IgD-negative memory B cell (primary cell): Measurements from ENCODE around the gene SPTBN1. TPM values are rescaled to one million over a fixed set of nuclear protein-coding genes. Genes with fewer than 3 reads are reported as not detected.

Experiments used
- H3K27ac Mint-ChIP-seq, 3 donors: one replicate each; pipeline ENCODE4 v1.8.0; 2020 to 2022; ENCODE audit warnings: mild to moderate bottlenecking in 3 of 3, mixed read lengths in 3 of 3, moderate library complexity in 1 of 3
- H3K27me3 Mint-ChIP-seq: one replicate; pipeline ENCODE4 v1.8.0; 2021; ENCODE audit warnings: mixed read lengths
- H3K36me3 Mint-ChIP-seq: one replicate; pipeline ENCODE4 v1.8.0; 2020; ENCODE audit warnings: mild to moderate bottlenecking, mixed read lengths
- H3K4me1 Mint-ChIP-seq, 3 donors: one replicate each; pipeline ENCODE4 v1.8.0; 2020 to 2022; ENCODE audit warnings: mixed read lengths in 3 of 3, mild to moderate bottlenecking in 1 of 3
- H3K4me3 Mint-ChIP-seq, 4 donors: one replicate each; pipeline ENCODE4 v1.8.0; 2020 to 2022; ENCODE audit warnings: mild to moderate bottlenecking in 4 of 4, mixed read lengths in 4 of 4, moderate library complexity in 3 of 4
- H3K9me3 Mint-ChIP-seq, 3 donors: one replicate each; pipeline ENCODE4 v1.8.0; 2020 to 2021; ENCODE audit warnings: mixed read lengths in 3 of 3, mild to moderate bottlenecking in 1 of 3
- polyA plus RNA-seq: library from polyadenylated mRNA; unstranded; fragments of 300-500 nt; fragmentation: Illumina TruSeq; gene quantifications from one replicate; pipeline ENCODE4 v1.2.3, GENCODE V29; 2021

SPTBN1 gene
- polyA plus RNA-seq, 1 donor from 2014 or later = 57.8 TPM

DNA sequence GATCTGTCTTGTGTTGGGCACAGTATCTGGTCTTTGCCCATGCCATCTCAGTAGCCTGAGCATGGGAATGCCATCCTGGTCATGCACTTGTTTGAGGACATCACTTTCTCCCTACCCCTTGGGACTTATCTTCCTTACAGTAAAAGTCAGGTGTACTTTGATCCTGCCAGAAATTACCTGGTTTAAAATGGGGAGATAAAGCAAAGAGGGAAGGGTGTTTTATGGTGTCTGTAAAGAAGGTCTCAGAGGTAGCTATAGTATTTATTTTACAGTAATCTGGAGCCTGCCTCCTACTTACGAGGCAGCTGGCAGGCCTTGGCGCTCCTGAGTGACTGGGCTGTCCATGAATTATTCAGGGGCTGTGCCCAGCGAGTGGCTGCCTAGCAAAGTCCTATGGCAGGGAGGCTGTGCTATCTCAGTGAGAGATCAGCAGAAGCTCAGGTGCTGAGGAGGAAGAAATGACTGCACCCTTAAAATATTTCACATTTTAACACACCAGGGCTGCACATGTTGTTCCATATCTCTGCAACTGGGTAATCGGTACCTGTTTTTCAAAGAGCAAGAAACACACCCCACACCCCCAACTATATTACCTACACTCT, 93.9 kb downstream of the SPTBN1 start:
- peaks cover 10 to 27% (median 18%) of the 10 kb centered on the region in 3 donors for H3K4me1 Mint-ChIP-seq
- H3K4me3 Mint-ChIP-seq = no peak overlapping the region
- no peaks in the 10 kb centered on the region for H3K27me3 Mint-ChIP-seq
- no peaks in the 10 kb centered on the region for H3K9me3 Mint-ChIP-seq
- no peak overlapping the region for H3K27ac Mint-ChIP-seq
- no peaks in the 10 kb centered on the region for H3K36me3 Mint-ChIP-seq

DNA sequence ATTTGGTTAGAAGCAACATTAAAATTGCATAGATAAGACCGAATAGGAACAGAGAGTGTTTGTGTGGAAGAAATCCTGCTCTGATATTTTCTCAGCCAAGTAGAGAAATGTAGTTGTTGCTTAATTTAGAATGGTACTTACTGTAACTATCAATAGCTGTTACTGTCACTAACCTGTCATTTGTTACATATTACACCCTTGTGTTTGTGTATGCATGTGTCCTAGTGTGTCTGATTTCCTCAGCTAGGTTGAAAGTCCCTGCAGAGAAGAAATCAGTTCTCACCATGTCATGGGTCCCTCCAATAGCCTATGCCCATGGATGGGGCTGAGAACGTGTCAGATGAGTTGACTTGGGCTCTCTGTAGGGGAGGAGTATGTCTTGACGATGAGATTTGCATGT, 94.4 kb downstream of the SPTBN1 start:
- H3K27me3 Mint-ChIP-seq = no peaks in the 10 kb centered on the region
- no peaks in the 10 kb centered on the region for H3K36me3 Mint-ChIP-seq
- no peak overlapping the region for H3K27ac Mint-ChIP-seq
- no peak overlapping the region for H3K4me3 Mint-ChIP-seq
- H3K9me3 Mint-ChIP-seq = no peaks in the 10 kb centered on the region
- H3K4me1 Mint-ChIP-seq = peaks cover 10 to 27% (median 18%) of the 10 kb centered on the region in 3 donors

DNA sequence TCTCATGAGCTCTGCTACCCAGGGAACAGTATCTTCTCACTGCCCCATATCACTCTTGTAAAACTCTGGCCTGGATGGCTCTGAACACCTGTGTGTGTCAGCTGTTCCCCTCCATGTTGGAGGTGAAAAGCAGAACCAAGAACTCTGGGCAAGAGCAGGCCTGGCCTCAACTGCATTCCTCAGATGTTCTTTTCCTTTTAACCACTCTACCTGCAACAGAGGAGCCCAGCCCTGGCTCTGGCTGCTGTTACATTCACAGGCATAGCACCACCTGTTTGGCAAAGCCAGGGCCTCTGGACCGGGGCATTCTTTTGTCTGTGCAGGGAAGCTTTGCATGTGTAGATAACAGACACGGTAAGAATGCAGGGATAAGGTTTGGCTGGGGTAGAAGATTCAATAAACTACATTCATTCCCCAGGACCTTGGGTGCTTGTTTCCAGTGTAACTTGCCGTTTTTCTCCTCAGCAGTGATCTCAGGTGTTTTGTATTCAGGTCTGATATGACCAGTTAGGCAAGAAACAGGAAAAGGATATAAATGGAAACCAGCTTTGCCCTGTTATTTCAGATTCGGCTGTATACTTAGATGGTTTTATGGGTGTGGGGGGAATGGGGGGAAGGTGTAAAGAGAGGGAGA, 95.1 kb downstream of the SPTBN1 start:
- Mint-ChIP-seq H3K4me3 (peak overlapping the region in 1 of 4 donors; percentile 49), H3K27ac (peak overlapping the region in 1 of 3 donors; percentile 2), H3K36me3 (no peaks in the 10 kb centered on the region), H3K4me1 (peaks cover 10 to 29% (median 19%) of the 10 kb centered on the region in 3 donors), H3K9me3 (no peaks in the 10 kb centered on the region), H3K27me3 (no peaks in the 10 kb centered on the region)

DNA sequence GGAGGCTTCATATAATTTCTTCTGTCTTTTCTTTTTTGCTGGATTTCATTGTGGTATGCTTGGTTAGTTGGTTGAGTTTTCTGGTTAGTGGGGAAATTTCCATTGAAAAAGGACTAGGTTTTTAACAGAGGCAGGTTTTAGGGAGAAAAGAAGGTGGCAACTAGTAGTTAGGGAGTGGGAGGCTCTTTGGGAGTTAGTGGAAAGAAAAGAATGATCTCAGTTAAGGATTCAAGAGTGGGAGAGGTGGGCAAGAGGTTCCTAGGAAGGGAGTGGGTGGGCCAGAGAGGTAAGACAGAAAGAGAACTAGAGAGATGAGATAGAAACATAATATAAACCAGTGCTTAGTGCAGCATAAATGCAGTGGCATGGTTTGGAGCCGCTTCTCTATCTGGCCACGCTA, 96.9 kb downstream of the SPTBN1 start:
- Mint-ChIP-seq H3K9me3 (no peaks in the 10 kb centered on the region), H3K4me3 (peak overlapping the region in 1 of 4 donors; percentile 65), H3K27ac (peak overlapping the region in 1 of 3 donors; percentile 43), H3K36me3 (no peaks in the 10 kb centered on the region), H3K4me1 (peaks cover 16 to 39% (median 30%) of the 10 kb centered on the region in 3 donors), H3K27me3 (no peaks in the 10 kb centered on the region)

DNA sequence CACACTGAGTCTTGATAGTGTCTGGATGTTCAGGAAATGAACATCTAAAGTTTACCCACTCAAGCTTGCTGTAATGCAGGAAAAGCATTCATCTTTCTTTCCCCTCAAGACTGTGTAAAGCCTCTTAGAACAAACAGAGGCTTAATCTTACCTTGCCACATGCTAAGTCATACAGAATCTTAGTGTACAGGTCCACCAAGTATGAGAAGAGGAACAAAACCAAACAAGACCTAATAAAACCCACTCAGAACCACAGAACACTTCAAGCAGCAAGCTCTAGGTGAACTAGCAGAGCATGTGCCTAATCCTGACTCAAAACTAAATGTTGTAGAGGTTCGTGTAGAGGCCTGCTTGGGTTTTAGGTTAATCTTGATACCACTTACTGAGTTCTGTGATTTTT, 97.6 kb downstream of the SPTBN1 start:
- Mint-ChIP-seq H3K27ac (peak overlapping the region in 1 of 3 donors; percentile 15), H3K9me3 (no peaks in the 10 kb centered on the region), H3K4me1 (peaks cover 15 to 39% (median 30%) of the 10 kb centered on the region in 3 donors), H3K36me3 (no peaks in the 10 kb centered on the region), H3K4me3 (peak overlapping the region in 1 of 4 donors; percentile 65), H3K27me3 (no peaks in the 10 kb centered on the region)

DNA sequence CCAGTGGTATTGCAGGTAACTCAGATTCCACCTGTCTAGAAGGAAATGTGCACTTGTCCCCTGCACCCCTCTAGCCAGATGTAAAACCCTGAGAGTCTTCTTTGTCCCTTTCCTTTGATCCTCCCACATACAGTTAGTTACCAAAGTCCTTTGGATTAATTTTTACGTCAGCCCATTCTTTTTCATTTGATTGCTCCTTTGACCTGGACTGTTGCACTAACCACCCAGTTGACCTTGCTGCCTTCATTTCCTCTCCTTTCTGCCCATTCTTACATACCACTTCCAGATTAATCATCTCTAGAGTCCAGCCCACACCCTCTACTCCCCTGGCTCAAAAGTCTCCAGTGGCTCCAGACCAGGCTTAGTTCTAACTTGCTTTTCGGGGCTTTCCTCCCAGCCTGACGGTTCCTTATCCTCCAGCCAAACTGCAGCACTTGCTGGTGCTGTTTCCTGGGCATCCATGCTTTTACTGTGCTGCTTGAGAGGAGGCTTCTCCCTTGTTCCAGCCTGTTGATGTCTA, 99.3 kb downstream of the SPTBN1 start:
- Mint-ChIP-seq H3K36me3 (no peaks in the 10 kb centered on the region), H3K27ac (peak overlapping the region; percentile 71 to 87 (median 75)), H3K27me3 (no peaks in the 10 kb centered on the region), H3K9me3 (no peaks in the 10 kb centered on the region), H3K4me1 (peaks cover 15 to 36% (median 31%) of the 10 kb centered on the region in 3 donors), H3K4me3 (peak overlapping the region in 1 of 4 donors; percentile 97)

DNA sequence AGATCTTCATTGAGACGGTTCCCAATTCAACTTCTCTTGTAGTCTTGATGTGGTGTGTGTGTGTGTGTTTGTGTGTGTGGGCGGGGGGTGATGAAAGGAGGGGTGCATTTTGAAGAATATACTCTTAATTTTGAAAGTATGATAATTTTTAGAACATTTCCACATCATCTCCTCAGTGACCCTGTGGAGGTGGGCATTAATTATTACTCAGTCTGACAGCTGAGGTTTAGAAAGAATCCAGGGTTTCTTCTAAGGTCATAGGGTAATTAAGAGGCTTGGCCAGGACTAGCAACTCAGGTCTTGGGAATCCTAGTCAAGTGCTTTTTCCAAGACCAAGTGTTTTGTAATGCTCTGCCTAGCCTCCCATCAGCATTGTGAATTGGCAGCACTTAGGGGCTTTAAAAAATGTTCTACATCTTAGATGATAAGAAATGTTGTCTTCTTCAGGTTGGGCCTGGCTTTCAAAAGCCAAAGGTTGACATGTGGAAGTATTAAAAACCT, 100.5 kb downstream of the SPTBN1 start:
- H3K4me1 Mint-ChIP-seq = peaks cover 10 to 33% (median 29%) of the 10 kb centered on the region in 3 donors

DNA sequence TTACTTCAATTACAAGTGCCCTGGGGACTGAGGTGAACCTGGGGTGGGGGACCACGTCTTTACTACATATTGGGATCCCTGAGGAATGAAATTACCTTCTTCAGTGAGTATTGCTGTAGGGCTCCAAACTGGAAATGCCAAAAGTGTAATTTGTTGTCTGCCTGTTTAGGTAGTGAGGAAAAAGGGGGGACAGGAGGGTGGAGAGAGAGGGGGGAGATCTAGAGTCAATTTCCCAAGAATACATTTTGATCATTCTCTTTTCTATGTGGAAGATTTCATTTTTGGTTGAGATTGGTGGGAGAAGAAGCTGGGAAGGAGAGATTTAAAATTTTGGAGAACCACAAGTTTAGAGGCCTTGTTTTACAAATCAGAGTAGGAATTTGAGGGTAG, 101.1 kb downstream of the SPTBN1 start:
- Mint-ChIP-seq H3K36me3 (no peaks in the 10 kb centered on the region), H3K27ac (peak overlapping the region; percentile 71 to 95 (median 94)), H3K4me3 (peak overlapping the region; percentile 97 to 99 (median 98)), H3K4me1 (peaks cover 15 to 35% (median 32%) of the 10 kb centered on the region in 3 donors), H3K9me3 (no peaks in the 10 kb centered on the region), H3K27me3 (no peaks in the 10 kb centered on the region)

More for the DNA sequence above, 100.5 kb downstream of the SPTBN1 start:
- Mint-ChIP-seq H3K36me3 (no peaks in the 10 kb centered on the region), H3K27ac (peak overlapping the region; percentile 71 to 95 (median 94)), H3K27me3 (no peaks in the 10 kb centered on the region), H3K9me3 (no peaks in the 10 kb centered on the region), H3K4me3 (peak overlapping the region; percentile 0 to 99 (median 98))

DNA sequence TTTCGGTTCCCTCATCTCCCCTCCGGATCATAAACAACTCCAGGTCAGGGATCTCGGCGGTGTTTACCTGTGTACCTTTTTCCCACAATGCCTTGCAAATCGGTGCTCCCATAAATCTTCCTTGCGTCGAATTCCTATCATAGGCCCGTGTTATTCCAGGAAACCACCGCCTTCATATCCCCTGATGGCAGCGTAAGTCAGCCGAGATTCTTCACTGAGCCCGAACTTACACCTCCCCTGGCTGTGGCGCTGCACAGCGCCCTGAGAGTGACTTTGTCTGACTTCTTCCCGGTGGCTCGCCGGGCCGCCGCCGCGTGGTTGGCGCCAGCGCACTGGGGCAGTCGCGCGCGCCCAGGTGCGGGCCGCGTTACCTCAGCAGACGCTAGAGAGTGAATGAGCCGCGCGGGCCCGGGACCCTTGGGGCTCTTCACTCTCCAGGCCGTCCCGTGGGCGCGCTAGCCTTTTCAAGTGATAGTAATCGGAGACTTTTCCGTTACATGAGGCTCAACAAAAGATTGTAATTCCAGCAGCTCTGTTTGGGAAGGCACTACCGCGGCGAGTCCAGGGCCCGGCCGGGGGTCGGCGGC, 101.6 kb downstream of the SPTBN1 start:
- H3K36me3 Mint-ChIP-seq = no peaks in the 10 kb centered on the region
- H3K4me3 Mint-ChIP-seq = peak overlapping the region; percentile 97 to 99 (median 98)
- H3K9me3 Mint-ChIP-seq = no peaks in the 10 kb centered on the region
- peaks cover 18 to 37% (median 34%) of the 10 kb centered on the region in 3 donors for H3K4me1 Mint-ChIP-seq
- H3K27me3 Mint-ChIP-seq = no peaks in the 10 kb centered on the region
- H3K27ac Mint-ChIP-seq = peak overlapping the region; percentile 71 to 96 (median 95)

DNA sequence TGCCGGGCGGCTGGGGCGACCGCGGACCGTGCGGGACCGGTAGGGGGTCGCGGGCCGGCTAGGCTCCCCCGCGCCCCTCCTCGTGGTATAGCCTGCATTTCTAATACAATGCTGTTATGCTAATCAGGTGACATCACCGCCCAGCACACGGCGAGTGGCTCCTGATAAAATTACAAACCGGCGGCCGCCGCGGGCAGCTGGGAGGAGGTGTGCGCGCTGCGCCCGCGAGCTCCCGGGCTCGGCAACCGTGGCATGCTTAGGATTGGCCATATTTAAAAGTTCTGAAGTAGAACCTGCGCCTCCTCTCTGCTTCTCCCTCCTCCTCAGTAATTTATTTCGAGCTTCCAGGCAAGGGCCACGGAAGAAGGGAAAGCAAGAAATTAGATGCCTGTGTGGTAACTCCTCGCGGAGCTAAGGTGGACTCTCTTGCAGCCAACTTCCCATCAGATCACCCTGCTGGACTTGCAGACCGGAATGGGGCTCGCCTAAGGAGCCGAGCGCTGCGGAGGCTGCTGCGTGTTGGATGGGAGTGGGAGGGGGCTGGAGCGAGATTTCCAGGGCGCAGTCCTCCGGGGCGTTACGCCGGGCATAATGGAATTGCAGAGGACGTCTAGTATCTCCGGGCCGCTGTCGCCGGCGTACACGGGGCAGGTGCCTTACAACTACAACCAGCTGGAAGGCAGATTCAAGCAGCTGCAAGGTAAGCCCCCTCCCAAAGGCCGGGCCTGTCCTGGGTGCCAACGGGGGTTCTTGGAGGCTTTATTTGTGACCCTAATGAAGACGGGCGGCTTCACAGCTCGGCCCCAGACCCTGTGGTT, 102.3 kb downstream of the SPTBN1 start:
- H3K9me3 Mint-ChIP-seq = no peaks in the 10 kb centered on the region
- H3K4me3 Mint-ChIP-seq = peak overlapping the region; percentile 97 to 99 (median 98)
- no peaks in the 10 kb centered on the region for H3K36me3 Mint-ChIP-seq
- H3K27me3 Mint-ChIP-seq = no peaks in the 10 kb centered on the region
- H3K27ac Mint-ChIP-seq = peak overlapping the region; percentile 71 to 95 (median 94)
- peaks cover 18 to 37% (median 36%) of the 10 kb centered on the region in 3 donors for H3K4me1 Mint-ChIP-seq

DNA sequence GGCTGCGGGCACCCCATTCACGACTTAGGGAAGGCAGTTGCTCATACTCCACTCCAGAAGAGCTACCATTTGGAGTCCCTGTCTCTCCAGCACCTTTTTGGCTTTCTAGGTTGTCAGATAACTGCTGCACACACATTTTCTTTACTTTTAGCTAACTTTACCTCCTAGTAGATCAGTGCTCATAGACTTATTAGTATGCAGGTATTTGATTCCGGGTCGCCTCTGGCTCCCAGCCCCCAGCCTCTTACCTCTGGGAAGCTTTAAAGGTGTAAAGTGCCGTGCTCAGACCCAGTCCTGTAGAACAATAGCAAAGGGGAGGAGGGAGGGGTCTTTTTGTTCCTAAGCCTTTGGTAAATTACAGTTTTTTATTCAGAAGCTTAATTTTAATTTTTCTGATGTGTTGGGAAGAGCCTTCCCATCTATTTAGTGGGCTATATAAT, 102.9 kb downstream of the SPTBN1 start:
- Mint-ChIP-seq H3K4me1 (peaks cover 22 to 40% (median 35%) of the 10 kb centered on the region in 3 donors), H3K4me3 (peak overlapping the region; percentile 97 to 99 (median 98)), H3K36me3 (no peaks in the 10 kb centered on the region), H3K27me3 (no peaks in the 10 kb centered on the region), H3K9me3 (no peaks in the 10 kb centered on the region), H3K27ac (peak overlapping the region; percentile 71 to 95 (median 94))

DNA sequence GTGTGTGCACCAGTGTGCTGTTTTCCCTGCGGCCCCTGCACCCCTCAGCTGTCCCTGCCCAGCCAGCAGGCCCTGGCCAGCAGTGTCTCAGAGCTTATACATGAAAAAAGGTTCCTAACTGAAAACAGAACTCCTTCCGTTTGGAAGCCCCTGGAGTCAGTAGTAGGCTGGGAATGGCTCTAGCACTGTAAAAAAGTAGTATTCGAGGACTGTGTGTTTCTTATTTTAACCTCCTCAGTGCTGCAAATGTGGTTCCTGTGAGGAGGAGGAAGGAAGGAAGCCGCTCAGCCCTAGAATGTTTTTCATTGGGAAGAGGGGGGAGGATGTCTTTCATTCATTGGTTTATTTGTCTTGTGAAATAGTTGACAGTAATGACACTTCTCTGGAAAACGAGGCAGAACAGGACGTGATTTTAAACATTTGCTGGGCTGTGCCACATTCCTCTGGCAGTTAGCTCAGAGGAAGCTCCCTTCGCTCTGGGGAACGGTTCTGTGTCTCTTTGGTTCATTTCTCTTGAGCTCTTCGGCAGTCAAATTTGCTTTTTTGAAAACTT, 103.5 kb downstream of the SPTBN1 start:
- Mint-ChIP-seq H3K9me3 (no peaks in the 10 kb centered on the region), H3K4me1 (peaks cover 28 to 41% (median 40%) of the 10 kb centered on the region in 3 donors)

DNA sequence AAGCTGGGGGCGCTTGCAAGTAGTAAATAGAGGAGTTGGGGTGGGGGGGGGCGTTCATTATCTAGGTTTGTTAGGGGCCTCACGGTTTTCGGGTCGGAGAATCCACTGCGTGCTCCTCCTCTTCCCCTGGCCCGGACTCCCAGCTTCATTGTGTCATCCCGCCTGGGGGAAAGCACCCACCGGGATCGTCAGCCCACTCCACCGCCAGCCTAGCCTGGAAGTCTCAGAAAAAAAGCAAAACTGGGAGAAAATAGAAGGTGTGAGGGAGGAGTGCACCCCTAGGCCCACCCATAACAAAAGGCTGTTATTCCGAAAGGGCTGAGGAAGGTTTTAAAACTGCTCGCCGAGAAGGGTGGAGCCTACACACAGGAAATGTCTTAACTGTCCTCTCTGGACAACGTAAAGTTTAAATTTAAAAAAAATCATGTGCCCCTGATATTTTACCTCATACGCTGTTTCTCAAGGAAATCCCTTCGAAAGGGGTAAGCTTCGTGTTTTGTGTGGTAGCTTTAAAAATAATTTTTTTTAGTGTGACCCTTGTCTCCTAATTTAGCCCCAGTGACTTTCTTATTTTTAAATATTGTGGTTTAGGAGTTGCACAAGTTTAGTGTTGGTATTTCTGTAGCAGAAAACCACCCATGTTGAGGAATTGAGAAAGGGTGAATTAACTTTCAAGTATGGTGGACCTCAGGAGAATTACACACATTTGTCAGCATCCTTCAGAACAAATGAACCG, 104.2 kb downstream of the SPTBN1 start:
- Mint-ChIP-seq H3K9me3 (no peaks in the 10 kb centered on the region), H3K36me3 (no peaks in the 10 kb centered on the region), H3K4me1 (peaks cover 32 to 48% (median 47%) of the 10 kb centered on the region in 3 donors), H3K4me3 (peak overlapping the region; percentile 97 to 99 (median 98)), H3K27ac (peak overlapping the region; percentile 71 to 95 (median 94)), H3K27me3 (no peaks in the 10 kb centered on the region)

More for the DNA sequence above, 103.5 kb downstream of the SPTBN1 start:
- Mint-ChIP-seq H3K27ac (peak overlapping the region; percentile 71 to 95 (median 94)), H3K27me3 (no peaks in the 10 kb centered on the region), H3K36me3 (no peaks in the 10 kb centered on the region), H3K4me3 (peak overlapping the region; percentile 97 to 99 (median 98))
